SK-N-MC (cell line): ENCODE measurements around the gene CXCL8.

Source experiments
- DNase-seq: peaks from one replicate; pipeline ENCODE4 v3.0.0-alpha.2; 2011; ENCODE audit warnings: low read depth, low spot score
- H3K27ac ChIP-seq: fragments of 200-600 bp; sonication (generic); 2 replicates; pipeline ENCODE4 v1.5.1; 2016; ENCODE audit warnings: mixed run types
- H3K36me3 ChIP-seq: fragments of 200-600 bp; sonication (generic); 2 replicates; pipeline ENCODE4 v1.6.1; 2017; ENCODE audit warnings: antibody characterized with exemption, low read length, mixed read lengths; ENCODE audit not compliant: insufficient read depth
- H3K4me3 ChIP-seq: fragments of 200-600 bp; sonication (generic); 2 replicates; pipeline ENCODE4 v1.5.1; 2016
- H3K9ac ChIP-seq: fragments of 200-600 bp; sonication (generic); 2 replicates; pipeline ENCODE4 v1.8.0; 2017; ENCODE audit warnings: mixed run types, mixed read lengths; ENCODE audit not compliant: insufficient read length
- H3K9me3 ChIP-seq: fragments of 200-600 bp; sonication (generic); 2 replicates; pipeline ENCODE4 v1.6.1; 2017; ENCODE audit warnings: low read depth, mild to moderate bottlenecking, antibody characterized with exemption, low read length, moderate library complexity, mixed read lengths
- EZH2 ChIP-seq: fragments of 200-600 bp; sonication (generic); IDR thresholded peaks from one replicate; pipeline ENCODE4 v1.6.1; 2017; ENCODE audit warnings: antibody characterized with exemption
- FOXP2 ChIP-seq: optimal IDR thresholded peaks from 2 replicates; pipeline ENCODE3; 2011; ENCODE audit warnings: mild to moderate bottlenecking, moderate library complexity; ENCODE audit not compliant: insufficient read depth; ENCODE audit errors: extremely low read length, control extremely low read depth
- POLR2AphosphoS5 ChIP-seq: IDR thresholded peaks from 2 replicates; pipeline ENCODE4 v1.6.1; 2012; ENCODE audit warnings: mild to moderate bottlenecking, low read depth, low read length, borderline replicate concordance

CXCL8 gene

DNA sequence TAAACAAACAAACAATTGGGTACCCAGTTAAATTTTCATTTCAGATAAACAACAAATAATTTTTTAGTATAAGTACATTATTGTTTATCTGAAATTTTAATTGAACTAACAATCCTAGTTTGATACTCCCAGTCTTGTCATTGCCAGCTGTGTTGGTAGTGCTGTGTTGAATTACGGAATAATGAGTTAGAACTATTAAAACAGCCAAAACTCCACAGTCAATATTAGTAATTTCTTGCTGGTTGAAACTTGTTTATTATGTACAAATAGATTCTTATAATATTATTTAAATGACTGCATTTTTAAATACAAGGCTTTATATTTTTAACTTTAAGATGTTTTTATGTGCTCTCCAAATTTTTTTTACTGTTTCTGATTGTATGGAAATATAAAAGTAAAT is 2.9 kb downstream of the CXCL8 start:
- Histone ChIP-seq H3K27ac (no peak overlapping the region), H3K9ac (no peak overlapping the region), H3K9me3 (no peaks in the 10 kb centered on the region), H3K36me3 (no peaks in the 10 kb centered on the region), H3K4me3 (no peak overlapping the region)
- no peak for DNase-seq
- TF ChIP-seq POLR2AphosphoS5 = no peak
- TF ChIP-seq EZH2 = no peak
- no peak for TF ChIP-seq FOXP2

- no peaks in the 10 kb centered on the region for H3K9me3 ChIP-seq
- no peak for TF ChIP-seq EZH2
- TF ChIP-seq FOXP2 = no peak
- TF ChIP-seq POLR2AphosphoS5 = no peak
- no peak overlapping the region for H3K27ac ChIP-seq
- H3K9ac ChIP-seq = no peak overlapping the region
- no peak for DNase-seq
- no peak overlapping the region for H3K4me3 ChIP-seq
- no peaks in the 10 kb centered on the region for H3K36me3 ChIP-seq
Observed at GRCh38 chr4:73743795-73744194, 3.4 kb downstream of the CXCL8 start.

DNA sequence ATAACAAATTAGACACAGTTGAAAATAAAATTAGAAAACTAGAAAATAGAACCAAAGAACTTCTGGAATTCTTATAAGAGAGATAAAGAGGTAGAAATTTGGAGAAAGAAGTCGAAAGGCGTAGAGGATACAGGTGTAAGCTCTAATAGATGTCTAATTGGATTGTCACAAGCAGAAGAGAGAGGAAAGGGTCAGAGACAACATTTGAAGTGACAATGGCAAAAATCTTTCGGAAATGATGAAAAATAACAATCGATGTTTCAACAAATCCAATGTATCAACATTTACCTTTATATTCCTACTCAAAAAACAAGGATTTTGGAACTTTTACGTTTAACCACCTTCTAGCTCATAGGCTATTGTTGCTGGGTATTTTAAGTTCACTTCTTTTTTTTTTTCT is 3.8 kb downstream of the CXCL8 start:
- Histone ChIP-seq H3K27ac (no peak overlapping the region), H3K4me3 (no peak overlapping the region), H3K36me3 (no peaks in the 10 kb centered on the region), H3K9ac (no peak overlapping the region), H3K9me3 (no peaks in the 10 kb centered on the region)
- TF ChIP-seq FOXP2 (no peak), POLR2AphosphoS5 (no peak), EZH2 (no peak)
- DNase-seq = no peak

DNA sequence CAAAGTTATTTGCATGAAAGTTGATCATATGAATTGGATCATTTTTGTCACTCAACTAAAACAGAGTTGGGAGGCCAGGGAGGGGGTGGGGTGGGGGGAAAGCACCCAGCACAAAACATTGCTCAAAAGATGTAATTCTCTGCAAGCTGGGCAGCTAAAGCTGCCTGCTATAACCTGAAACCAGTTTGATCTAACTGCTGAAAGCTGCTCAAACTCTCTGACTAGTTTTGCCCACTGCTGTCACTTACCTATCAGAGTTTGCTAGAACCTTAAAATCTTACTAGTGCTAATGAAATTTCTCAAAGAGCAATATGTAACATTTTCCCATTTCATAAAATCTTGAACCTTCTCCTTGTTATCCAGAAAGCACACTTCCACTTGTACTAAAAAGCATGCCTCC is 10.4 kb downstream of the CXCL8 start:
- no peak for DNase-seq
- Histone ChIP-seq H3K4me3 (no peak overlapping the region), H3K27ac (no peak overlapping the region), H3K9me3 (no peaks in the 10 kb centered on the region), H3K9ac (no peak overlapping the region), H3K36me3 (no peaks in the 10 kb centered on the region)
- TF ChIP-seq FOXP2 = no peak
- no peak for TF ChIP-seq POLR2AphosphoS5
- TF ChIP-seq EZH2 = no peak

- Histone ChIP-seq H3K9me3 (no peaks in the 10 kb centered on the region), H3K4me3 (no peak overlapping the region), H3K9ac (no peak overlapping the region), H3K27ac (no peak overlapping the region), H3K36me3 (no peaks in the 10 kb centered on the region)
- TF ChIP-seq POLR2AphosphoS5 (no peak), EZH2 (no peak), FOXP2 (no peak)
- no peak for DNase-seq
Observed at GRCh38 chr4:73751166-73751565, 10.8 kb downstream of the CXCL8 start.

DNA sequence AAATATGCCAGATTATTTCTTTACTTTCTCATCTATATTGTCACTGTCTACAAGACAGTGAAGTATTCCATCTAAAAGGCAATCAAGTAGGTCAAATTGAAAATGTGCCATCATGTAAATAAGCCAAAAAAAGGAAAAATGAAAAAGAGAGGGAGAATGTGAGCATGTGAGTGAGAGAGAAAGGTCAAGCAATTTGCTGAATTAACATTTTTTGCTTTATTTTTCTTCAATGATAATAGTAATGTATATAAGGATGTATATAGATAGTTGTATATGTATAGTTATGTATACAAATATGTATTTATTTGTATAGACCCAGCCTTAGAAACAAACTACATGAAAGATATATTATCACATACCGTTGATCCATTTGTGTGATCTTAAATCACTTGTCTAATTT is 11.5 kb downstream of the CXCL8 start:
- DNase-seq = no peak
- TF ChIP-seq FOXP2 (no peak), POLR2AphosphoS5 (no peak), EZH2 (no peak)
- Histone ChIP-seq H3K9me3 (no peaks in the 10 kb centered on the region), H3K36me3 (no peaks in the 10 kb centered on the region), H3K27ac (no peak overlapping the region), H3K9ac (no peak overlapping the region), H3K4me3 (no peak overlapping the region)

DNA sequence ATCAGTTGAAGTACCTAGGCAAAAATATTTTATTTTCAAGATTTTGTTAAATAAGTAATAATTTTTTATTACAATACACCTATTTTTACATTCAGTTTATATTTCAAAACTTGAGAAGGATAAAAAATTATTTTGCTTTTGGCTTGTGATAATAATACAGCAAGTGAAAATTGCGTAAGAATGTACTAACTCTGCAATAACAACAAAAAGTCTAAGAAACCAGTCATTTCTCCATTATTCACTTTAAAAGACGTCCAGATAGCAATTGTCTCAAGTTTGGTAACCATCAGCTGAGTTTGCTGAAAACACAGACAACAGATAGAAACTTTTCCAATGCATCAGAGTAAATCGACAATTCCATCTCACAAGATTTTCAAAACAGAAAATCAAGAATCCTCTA is 12.1 kb downstream of the CXCL8 start:
- Histone ChIP-seq H3K9ac (no peak overlapping the region), H3K27ac (no peak overlapping the region), H3K36me3 (no peaks in the 10 kb centered on the region), H3K4me3 (no peak overlapping the region), H3K9me3 (no peaks in the 10 kb centered on the region)
- TF ChIP-seq FOXP2 (no peak), EZH2 (no peak), POLR2AphosphoS5 (no peak)
- no peak for DNase-seq

GRCh38 chr4:73753215-73753614 is 12.8 kb downstream of the CXCL8 start:
- no peak overlapping the region for H3K9ac ChIP-seq
- no peak for DNase-seq
- TF ChIP-seq EZH2 (no peak), POLR2AphosphoS5 (no peak), FOXP2 (no peak)
- H3K4me3 ChIP-seq = no peak overlapping the region
- no peaks in the 10 kb centered on the region for H3K36me3 ChIP-seq
- H3K27ac ChIP-seq = no peak overlapping the region
- H3K9me3 ChIP-seq = no peaks in the 10 kb centered on the region

DNA sequence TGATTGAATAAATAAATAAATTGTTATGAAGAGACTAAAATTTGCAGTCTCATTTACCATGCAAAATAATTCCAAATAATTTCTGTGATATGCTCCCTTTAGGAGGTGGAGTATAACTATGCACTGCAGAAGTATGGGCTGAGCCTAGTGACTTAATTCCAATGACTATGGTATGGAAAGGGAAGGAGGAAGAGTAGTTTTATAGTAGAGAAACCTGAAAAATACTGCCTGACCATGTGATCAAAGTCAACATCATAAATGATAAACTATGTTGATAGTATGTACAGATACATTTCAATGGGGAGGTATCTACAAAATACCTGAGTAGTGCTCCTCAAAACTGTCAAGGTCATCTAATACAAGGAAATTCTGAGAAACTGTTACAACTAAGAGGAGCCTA is 14.6 kb downstream of the CXCL8 start:
- no peak for DNase-seq
- H3K9me3 ChIP-seq = no peaks in the 10 kb centered on the region
- H3K9ac ChIP-seq = no peak overlapping the region
- no peak overlapping the region for H3K27ac ChIP-seq
- H3K36me3 ChIP-seq = no peaks in the 10 kb centered on the region
- no peak for TF ChIP-seq EZH2
- TF ChIP-seq POLR2AphosphoS5 = no peak
- no peak for TF ChIP-seq FOXP2
- H3K4me3 ChIP-seq = no peak overlapping the region
